NCI-H2227 (cell line): ENCODE results near the gene HOXD4.
A peak's percentile ranks its signal among the peaks of the same experiment; 100 is the strongest.

Experiments used
- DNase-seq: peaks from one replicate; lab custom pipeline; 2025; ENCODE audit not compliant: unreplicated experiment; lab: John Stamatoyannopoulos, UW

The HOXD4 gene

DNA sequence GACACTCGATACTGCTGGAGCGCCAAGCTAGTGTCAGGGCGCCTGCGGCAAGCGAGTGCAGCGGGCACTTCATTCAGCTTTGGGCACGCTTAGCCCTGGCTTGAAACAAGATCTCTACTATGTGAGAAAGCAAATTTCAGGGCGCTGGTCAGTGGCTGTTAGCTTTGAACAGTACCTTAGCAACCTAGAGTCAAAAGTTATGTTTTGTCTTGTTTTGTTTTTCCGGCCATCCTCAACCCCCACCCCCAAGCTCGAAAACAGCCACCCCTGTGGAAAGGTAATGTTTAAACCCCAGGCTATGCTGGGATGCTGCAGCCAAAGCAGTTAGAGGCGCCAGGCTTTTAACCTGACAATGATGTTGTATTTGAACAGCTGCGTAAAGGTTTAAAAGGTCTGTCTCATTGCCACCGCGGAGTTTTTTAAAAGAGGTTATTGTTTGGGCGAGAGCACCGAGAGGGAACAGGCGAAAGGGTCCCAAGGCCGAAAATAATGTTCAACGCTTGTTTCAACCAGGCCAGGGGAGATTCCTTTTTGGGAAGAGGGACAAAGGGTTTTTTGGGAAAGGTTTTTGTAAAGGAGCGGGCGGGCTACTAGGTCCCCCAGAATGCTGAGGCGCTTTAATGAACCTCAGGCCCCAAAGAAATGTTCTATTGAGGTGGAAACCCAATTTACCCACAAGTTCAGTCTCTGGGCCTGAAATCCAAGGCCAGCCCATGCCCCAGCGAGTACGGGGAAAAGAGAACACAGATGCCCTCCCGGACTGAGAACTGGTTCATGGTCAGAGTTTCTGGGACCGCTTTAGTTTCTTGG is 37.0 kb upstream of the HOXD4 start:
- no peak for DNase-seq

GRCh38 chr2:176114930-176115625 is 36.3 kb upstream of the HOXD4 start:
- DNase-seq: no peak

GRCh38 chr2:176115883-176116813 is 35.2 kb upstream of the HOXD4 start, which contains the start of gene HOXD10:
HOXD10 (plus strand) TSS chr2:176116778; CDS start chr2:176116834, 56 bp downstream.
- DNase-seq: peak; percentile 76

GRCh38 chr2:176117162-176117822 is 34.1 kb upstream of the HOXD4 start:
- DNase-seq: no peak

DNA sequence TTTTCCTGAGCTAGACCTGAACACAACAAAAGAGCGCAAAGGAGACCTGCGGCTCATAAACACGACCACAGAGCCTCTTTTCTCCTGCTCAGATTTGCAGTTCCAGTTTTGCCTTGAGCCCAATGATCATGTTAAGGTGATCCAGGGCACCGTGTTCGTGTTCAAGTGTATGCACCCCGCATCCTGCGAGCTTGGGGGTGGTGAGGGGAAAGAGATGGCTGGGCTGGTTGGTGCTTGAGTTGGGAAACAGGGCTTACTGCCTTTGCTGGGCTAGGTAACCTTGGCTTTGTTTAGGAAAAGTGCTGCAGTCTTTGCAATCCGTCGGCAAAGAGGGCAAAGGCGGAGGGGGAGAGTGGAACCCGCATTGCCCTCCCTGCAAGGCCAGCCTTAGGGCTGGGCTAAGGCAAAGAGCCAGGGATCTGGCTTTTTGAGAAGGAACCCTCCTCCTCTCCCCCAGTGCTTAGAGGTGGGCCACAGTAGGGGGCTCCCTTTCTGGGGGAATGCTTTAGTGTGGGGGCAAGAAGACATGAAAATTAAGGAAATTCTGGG is 33.5 kb upstream of the HOXD4 start:
- no peak for DNase-seq

DNA sequence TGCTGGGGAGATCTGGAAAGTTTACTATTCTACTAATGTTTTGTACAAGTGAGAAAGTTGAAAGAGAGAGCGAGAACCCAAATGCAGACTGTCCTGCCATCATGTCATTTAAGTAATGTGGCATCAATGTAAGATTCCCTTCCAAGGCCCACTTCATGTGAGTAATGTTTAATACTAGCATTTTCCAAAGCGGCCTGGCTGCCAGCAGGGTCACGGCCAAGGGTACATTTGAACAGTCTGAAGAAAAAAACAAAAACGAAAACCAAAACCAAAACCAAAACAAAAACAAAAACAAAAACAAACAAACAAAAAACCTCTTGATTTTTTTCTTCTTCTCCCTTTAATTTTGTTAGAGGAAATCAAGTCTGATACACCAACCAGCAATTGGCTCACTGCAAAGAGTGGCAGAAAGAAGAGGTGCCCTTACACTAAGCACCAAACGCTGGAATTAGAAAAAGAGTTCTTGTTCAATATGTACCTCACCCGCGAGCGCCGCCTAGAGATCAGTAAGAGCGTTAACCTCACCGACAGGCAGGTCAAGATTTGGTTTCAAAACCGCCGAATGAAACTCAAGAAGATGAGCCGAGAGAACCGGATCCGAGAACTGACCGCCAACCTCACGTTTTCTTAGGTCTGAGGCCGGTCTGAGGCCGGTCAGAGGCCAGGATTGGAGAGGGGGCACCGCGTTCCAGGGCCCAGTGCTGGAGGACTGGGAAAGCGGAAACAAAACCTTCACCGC is 32.6 kb upstream of the HOXD4 start:
- DNase-seq: peak; percentile 39

DNA sequence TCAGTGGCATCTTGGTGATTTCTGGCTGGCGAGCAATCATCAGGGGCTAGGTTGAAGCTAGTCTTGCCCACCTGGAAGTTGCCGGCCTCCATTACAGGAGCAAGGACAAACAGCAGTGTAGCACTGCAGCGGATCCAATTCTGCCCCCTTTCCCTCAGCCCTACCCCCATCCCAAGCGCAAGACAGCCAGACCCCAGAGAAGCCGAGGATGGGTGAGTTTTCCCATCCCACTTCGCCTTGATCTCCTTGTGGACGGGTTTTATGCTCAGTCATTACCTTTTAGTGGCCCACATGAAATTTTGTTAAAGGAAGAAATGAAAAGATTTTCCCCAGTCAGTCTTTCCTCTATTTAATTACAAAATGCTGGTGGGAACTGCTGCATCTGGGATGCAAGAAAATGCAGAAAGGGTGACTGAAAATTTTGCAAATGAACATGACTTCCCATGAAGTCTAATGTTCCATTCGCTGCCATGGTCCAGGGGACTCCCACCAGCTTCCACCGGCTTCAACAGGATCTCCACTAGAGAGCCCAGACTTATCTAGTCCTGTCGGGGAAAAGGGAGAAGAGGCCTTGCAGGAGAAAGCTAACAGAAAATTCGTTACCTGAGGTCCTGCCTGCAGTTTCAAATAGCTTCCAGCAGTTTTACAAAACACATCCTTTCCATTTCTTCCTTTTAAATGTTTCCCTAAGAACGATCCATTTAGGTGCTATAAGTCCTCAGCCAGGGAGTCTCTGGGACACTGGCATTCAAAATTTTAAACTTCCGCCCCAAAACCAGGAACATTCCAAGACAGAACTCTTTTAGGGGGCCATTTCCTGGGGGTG is 30.8 kb upstream of the HOXD4 start:
- no peak for DNase-seq

GRCh38 chr2:176121190-176122051 is 29.9 kb upstream of the HOXD4 start:
- DNase-seq: peak; percentile 30

- peak; percentile 83 for DNase-seq
Measured at GRCh38 chr2:176122052-176122682, 29.2 kb upstream of the HOXD4 start.

GRCh38 chr2:176122683-176123410 is 28.5 kb upstream of the HOXD4 start, which contains the start of gene HOXD9:
HOXD9 (plus strand) TSS chr2:176122719; CDS start chr2:176122769, 50 bp downstream.
- DNase-seq: peak; percentile 56

DNA sequence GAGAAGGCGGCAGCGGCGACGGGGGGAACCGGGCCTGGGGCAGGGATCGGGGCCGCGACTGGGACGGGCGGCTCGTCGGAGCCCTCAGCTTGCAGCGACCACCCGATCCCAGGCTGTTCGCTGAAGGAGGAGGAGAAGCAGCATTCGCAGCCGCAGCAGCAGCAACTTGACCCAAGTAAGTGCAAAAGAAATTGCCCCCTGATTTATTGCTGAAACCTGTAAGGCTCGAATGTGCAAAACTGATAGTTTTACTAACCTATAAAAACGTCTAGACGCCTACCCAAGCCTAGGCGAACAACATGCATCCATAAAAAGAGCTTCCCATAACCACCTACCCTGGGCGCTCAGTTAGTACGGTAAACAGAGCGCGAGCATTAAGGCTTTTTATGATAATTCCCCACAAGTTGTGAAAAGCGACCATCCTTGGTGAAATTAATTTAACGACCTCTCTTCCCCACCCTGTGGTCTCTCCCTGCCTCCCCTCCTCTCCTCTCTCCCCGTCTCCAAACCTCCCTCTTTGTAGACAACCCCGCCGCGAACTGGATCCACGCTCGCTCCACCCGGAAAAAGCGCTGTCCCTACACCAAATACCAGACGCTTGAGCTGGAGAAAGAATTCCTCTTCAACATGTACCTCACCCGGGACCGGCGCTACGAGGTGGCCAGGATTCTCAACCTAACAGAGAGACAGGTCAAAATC is 27.8 kb upstream of the HOXD4 start:
- DNase-seq: no peak

GRCh38 chr2:176124110-176124946 is 27.0 kb upstream of the HOXD4 start:
- DNase-seq: no peak

DNA sequence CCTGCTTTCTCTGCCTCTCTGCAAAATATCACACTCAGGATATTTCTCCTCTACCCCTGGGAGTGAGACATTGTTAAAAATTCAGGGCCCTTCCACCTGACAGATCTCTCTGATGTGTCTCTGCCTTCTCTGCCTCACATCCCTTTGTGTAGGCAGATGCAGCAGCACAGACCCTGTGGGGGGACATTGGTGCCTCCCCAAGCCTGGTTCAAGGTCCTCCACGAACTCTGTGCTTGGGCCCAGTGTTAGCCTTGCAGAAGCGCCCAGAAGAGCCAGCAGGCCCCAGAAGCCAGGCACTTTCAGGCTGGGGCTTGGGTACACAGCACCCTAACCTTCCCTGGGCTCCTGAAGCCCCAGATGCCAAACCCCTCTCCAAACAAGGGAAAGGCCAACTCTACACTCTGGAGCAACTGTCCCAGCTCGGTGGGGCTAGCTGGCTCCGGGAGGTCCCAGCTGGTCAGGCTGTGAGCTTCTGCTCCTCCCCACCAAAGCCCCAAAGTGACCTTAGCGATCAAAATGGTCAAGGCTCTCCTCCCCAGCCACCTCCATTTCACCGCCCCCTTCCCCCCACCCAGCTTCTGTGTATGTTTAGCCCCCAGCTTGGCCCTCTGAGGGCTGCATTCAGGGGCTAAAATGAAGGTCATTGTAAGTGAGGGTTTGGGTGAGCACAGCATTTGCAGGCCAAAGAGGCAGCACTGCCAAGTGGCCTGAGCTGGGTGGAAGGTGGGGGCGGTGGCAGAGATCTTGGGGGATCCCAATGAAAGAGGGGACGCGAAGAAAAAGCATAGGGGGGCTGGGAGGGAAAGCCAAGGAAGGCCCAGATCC is 26.2 kb upstream of the HOXD4 start:
- DNase-seq: no peak

GRCh38 chr2:176125772-176126054 is 25.6 kb upstream of the HOXD4 start:
- no peak for DNase-seq
